Keratinocyte (primary cell): ENCODE results near the gene SDF2.

ENCODE experiments used
- EZH2 ChIP-seq: IDR thresholded peaks from one replicate; pipeline ENCODE4 v1.6.1; 2012; ENCODE audit warnings: inconsistent platforms, mild to moderate bottlenecking, low read length, moderate library complexity
- TF ChIP-seq, protein P1 (sequence below), 3 experiments: IDR thresholded peaks in 1 of 3; conservative IDR thresholded peaks in 1 of 3; optimal IDR thresholded peaks in 1 of 3; 2 replicates in 2 of 3; 3 replicates in 1 of 3; pipeline versions ENCODE3 to v1.5.1; 2011; ENCODE audit warnings: low read length in 3 of 3, mild to moderate bottlenecking in 3 of 3, moderate library complexity in 2 of 3, control low read depth in 1 of 3, inconsistent platforms in 1 of 3; ENCODE audit not compliant: insufficient read depth in 2 of 3; ENCODE audit errors: extremely low read depth in 1 of 3

DNA sequence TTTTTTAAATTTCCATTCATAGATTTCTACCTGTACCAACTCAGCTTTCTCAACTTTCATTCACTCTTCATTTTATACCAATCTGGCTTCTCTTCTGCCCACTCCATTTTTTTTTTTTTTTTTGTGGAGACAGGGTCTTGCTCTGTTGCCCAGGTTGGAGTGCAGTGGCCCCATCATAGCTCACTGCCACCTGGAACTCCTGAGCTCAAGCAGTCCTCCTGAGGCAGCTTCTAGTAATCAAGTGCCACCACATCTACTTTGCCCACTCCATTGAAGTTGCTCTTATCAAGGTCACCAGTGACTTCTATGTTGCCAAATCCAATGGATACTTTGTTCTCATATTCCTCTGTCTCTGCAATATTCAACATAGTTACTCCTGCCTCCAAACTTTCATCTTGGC, 2.0 kb upstream of the SDF2 start:
- TF ChIP-seq, protein P1, sequence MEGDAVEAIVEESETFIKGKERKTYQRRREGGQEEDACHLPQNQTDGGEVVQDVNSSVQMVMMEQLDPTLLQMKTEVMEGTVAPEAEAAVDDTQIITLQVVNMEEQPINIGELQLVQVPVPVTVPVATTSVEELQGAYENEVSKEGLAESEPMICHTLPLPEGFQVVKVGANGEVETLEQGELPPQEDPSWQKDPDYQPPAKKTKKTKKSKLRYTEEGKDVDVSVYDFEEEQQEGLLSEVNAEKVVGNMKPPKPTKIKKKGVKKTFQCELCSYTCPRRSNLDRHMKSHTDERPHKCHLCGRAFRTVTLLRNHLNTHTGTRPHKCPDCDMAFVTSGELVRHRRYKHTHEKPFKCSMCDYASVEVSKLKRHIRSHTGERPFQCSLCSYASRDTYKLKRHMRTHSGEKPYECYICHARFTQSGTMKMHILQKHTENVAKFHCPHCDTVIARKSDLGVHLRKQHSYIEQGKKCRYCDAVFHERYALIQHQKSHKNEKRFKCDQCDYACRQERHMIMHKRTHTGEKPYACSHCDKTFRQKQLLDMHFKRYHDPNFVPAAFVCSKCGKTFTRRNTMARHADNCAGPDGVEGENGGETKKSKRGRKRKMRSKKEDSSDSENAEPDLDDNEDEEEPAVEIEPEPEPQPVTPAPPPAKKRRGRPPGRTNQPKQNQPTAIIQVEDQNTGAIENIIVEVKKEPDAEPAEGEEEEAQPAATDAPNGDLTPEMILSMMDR (optimal IDR thresholded peaks at IDR 0.05 in 1 of 3, IDR thresholded peaks at IDR 0.05 in 1 of 3, conservative IDR thresholded peaks at IDR 0.05 in 1 of 3; ENCODE audit: extremely low read depth in 1 of 3, insufficient read depth in 2 of 3, low read length in 3 of 3) = no peak
- TF ChIP-seq EZH2 = no peak
